ENCODE data around the gene PMIS2.
"Not testable (repeated sequence)": the region's sequence is repeated elsewhere in the genome, so short reads cannot be mapped to it uniquely, and the experiment has no call there.

Gene PMIS2

GRCh38 chr19:35595026-35595425 is 9.1 kb downstream of the PMIS2 start:
- not testable (repeated sequence) for DNase-seq

GRCh38 chr19:35595928-35596327 is 10.0 kb downstream of the PMIS2 start:
- no peak for DNase-seq

GRCh38 chr19:35596366-35596999 is 10.5 kb downstream of the PMIS2 start:
- DNase-seq = no peak

GRCh38 chr19:35601971-35602370 is 16.0 kb downstream of the PMIS2 start:
- no peak for DNase-seq

GRCh38 chr19:35604436-35604835 is 18.5 kb downstream of the PMIS2 start:
- not testable (repeated sequence) for DNase-seq

- not testable (repeated sequence) for DNase-seq
Observed at GRCh38 chr19:35607170-35607569, 21.2 kb downstream of the PMIS2 start.

- DNase-seq = no peak
Observed at GRCh38 chr19:35607661-35608060, 21.7 kb downstream of the PMIS2 start.

GRCh38 chr19:35608251-35608650 is 22.3 kb downstream of the PMIS2 start:
- DNase-seq = no peak

GRCh38 chr19:35609851-35610353 is 23.9 kb downstream of the PMIS2 start:
- DNase-seq = peak; percentile 53

- DNase-seq = no peak
Observed at GRCh38 chr19:35612224-35612558, 26.2 kb downstream of the PMIS2 start.

GRCh38 chr19:35612559-35613321 is 26.8 kb downstream of the PMIS2 start, which contains the start of gene HAUS5:
HAUS5 (plus strand) TSS chr19:35612735; CDS start chr19:35612795, 60 bp downstream.
- DNase-seq = peak; percentile 94

GRCh38 chr19:35613574-35613973 is 27.6 kb downstream of the PMIS2 start:
- no peak for DNase-seq

GRCh38 chr19:35615036-35615435 is 29.1 kb downstream of the PMIS2 start:
- DNase-seq = no peak

GRCh38 chr19:35618857-35619256 is 32.9 kb downstream of the PMIS2 start:
- no peak for DNase-seq

GRCh38 chr19:35619290-35619923 is 33.4 kb downstream of the PMIS2 start:
- no peak for DNase-seq

GRCh38 chr19:35620001-35620400 is 34.0 kb downstream of the PMIS2 start:
- DNase-seq = no peak

- no peak for DNase-seq
Observed at GRCh38 chr19:35621708-35622107, 35.7 kb downstream of the PMIS2 start.

- no peak for DNase-seq
Observed at GRCh38 chr19:35622750-35623149, 36.8 kb downstream of the PMIS2 start.

- DNase-seq = no peak
Observed at GRCh38 chr19:35623327-35624010, 37.5 kb downstream of the PMIS2 start.

- no peak for DNase-seq
Observed at GRCh38 chr19:35628264-35628564, 42.2 kb downstream of the PMIS2 start.

GRCh38 chr19:35628565-35629331 is 42.8 kb downstream of the PMIS2 start, which contains the start of gene RBM42:
RBM42 (plus strand) TSS chr19:35629036; CDS start chr19:35629154, 118 bp downstream.
- peak; percentile 95 for DNase-seq

GRCh38 chr19:35629332-35629633 is 43.3 kb downstream of the PMIS2 start:
- DNase-seq = no peak

Measured in CD4-positive, alpha-beta T cell treated with Interleukin-17A for 4 hours (primary cell).